Measurements from ENCODE around the gene MAP7D1. TPM values are rescaled to one million over a fixed set of nuclear protein-coding genes. Genes with fewer than 3 reads are reported as not detected.

MAP7D1 gene
- total RNA-seq, 4 donors from 2014 or later, result 115 to 171 (median 153) TPM

- 89 to 90% methylated on average over 69 to 72 of the region's 76 CpGs for WGBS, 2 donors
- H3K4me3 ChIP-seq (ENCODE audit: low read depth, poor library complexity, severe bottlenecking), result no peak overlapping the region
- intact Hi-C loops (cut with DNase I; ENCODE audit: low total_unique reads), result no loop called here
- TF ChIP-seq POLR2A (IDR thresholded peaks at IDR 0.05) (no peak), CTCF (IDR thresholded peaks at IDR 0.05) (no peak)
- no peak for DNase-seq (ENCODE audit: low spot score in 2 of 2)
These were observed 20.4 kb downstream of the MAP7D1 start for GRCh38 chr1:36176106-36176949.

- no peak overlapping the region for H3K4me3 ChIP-seq (ENCODE audit: low read depth, poor library complexity, severe bottlenecking)
- intact Hi-C loops (cut with DNase I; ENCODE audit: low total_unique reads), result no loop called here
- TF ChIP-seq POLR2A (IDR thresholded peaks at IDR 0.05) (no peak), CTCF (IDR thresholded peaks at IDR 0.05) (no peak)
- no peak for DNase-seq (ENCODE audit: low spot score in 2 of 2)
- 67 to 76% methylated on average over 28 to 33 of the region's 33 CpGs for WGBS, 2 donors
These were observed 21.9 kb downstream of the MAP7D1 start for GRCh38 chr1:36177589-36178431.

GRCh38 chr1:36178471-36179219, 22.7 kb downstream of the MAP7D1 start:
- WGBS, 2 donors, result 65 to 68% methylated on average over 62 of the region's 62 CpGs
- TF ChIP-seq CTCF (IDR thresholded peaks at IDR 0.05) (no peak), POLR2A (IDR thresholded peaks at IDR 0.05) (no peak)
- intact Hi-C loops (cut with DNase I; ENCODE audit: low total_unique reads), result no loop called here
- no peak for DNase-seq (ENCODE audit: low spot score in 2 of 2)
- no peak overlapping the region for H3K4me3 ChIP-seq (ENCODE audit: low read depth, poor library complexity, severe bottlenecking)

GRCh38 chr1:36179220-36179600, 23.2 kb downstream of the MAP7D1 start:
- DNase-seq (ENCODE audit: low spot score in 2 of 2), result no peak
- TF ChIP-seq POLR2A (IDR thresholded peaks at IDR 0.05), result no peak
- no peak for TF ChIP-seq CTCF (IDR thresholded peaks at IDR 0.05)
- H3K4me3 ChIP-seq (ENCODE audit: low read depth, poor library complexity, severe bottlenecking), result no peak overlapping the region
- intact Hi-C loops (cut with DNase I; ENCODE audit: low total_unique reads), result no loop called here
- 89% methylated on average over 19 of the region's 19 CpGs for WGBS, 2 donors

GRCh38 chr1:36182734-36183133, 26.8 kb downstream of the MAP7D1 start:
- DNase-seq (ENCODE audit: low spot score in 2 of 2), result no peak
- WGBS, 2 donors, result 76 to 84% methylated on average over 2 of the region's 2 CpGs
- TF ChIP-seq POLR2A (IDR thresholded peaks at IDR 0.05) (no peak), CTCF (IDR thresholded peaks at IDR 0.05) (no peak)
- no peak overlapping the region for H3K4me3 ChIP-seq (ENCODE audit: low read depth, poor library complexity, severe bottlenecking)
- intact Hi-C loops (cut with DNase I; ENCODE audit: low total_unique reads), result no loop called here
